HepG2 (cell line): ENCODE measurements around the gene MTARC1. TPM values are rescaled to one million over a fixed set of nuclear protein-coding genes. Genes with fewer than 3 reads are reported as not detected.

Experiments used
- ADNP ChIP-seq: sonication (generic); formaldehyde crosslinking; IDR thresholded peaks from 2 replicates; pipeline ENCODE4 v1.4.0; 2020; ENCODE audit warnings: missing genetic modification reagents
- CBX5 ChIP-seq: sonication (generic); formaldehyde crosslinking; IDR thresholded peaks from 2 replicates; pipeline ENCODE4 v1.4.0; 2020; ENCODE audit warnings: missing genetic modification reagents, borderline replicate concordance
- DNMT3B ChIP-seq: conservative IDR thresholded peaks from 2 replicates; pipeline ENCODE4 v1.6.1; 2016; ENCODE audit warnings: missing biosample characterization, control low read depth
- HNRNPL ChIP-seq: fragments of 200-400 bp; formaldehyde crosslinking; IDR thresholded peaks from 2 replicates; pipeline ENCODE4 v1.6.1; 2017; ENCODE audit warnings: mild to moderate bottlenecking, low read depth, low read length
- MAFF ChIP-seq: IDR thresholded peaks from 2 replicates; pipeline ENCODE4 v1.6.1; 2011; ENCODE audit warnings: low read depth, low read length, improper control_type of control experiment
- MIXL1 ChIP-seq: IDR thresholded peaks from 2 replicates; pipeline ENCODE4 v1.6.1; 2016
- NCOR1 ChIP-seq: fragments of 200-600 bp; sonication (generic); IDR thresholded peaks from 2 replicates; pipeline ENCODE4 v1.7.0; 2017; ENCODE audit warnings: antibody characterized with exemption, low read length, borderline replicate concordance
- NKX3-1 ChIP-seq: sonication (generic); formaldehyde crosslinking; IDR thresholded peaks from 2 replicates; pipeline ENCODE4 v1.5.0; 2020; ENCODE audit warnings: missing genetic modification reagents
- RBM39 ChIP-seq: fragments of 200-400 bp; formaldehyde crosslinking; IDR thresholded peaks from one replicate; pipeline ENCODE4 v1.6.1; 2018; ENCODE audit warnings: antibody characterized with exemption, mild to moderate bottlenecking, low read depth, low read length; ENCODE audit not compliant: poor library complexity, severe bottlenecking
- RXRB ChIP-seq: IDR thresholded peaks from 2 replicates; pipeline ENCODE4 v1.6.1; 2016; ENCODE audit warnings: borderline replicate concordance, missing genetic modification reagents, missing compliant biosample characterization
- SRSF1 ChIP-seq: fragments of 200-400 bp; formaldehyde crosslinking; optimal IDR thresholded peaks from 2 replicates; pipeline ENCODE3; 2017; ENCODE audit warnings: mild to moderate bottlenecking, low read depth, low read length, moderate library complexity
- ZNF180 ChIP-seq: sonication (generic); formaldehyde crosslinking; IDR thresholded peaks from 2 replicates; pipeline ENCODE4 v1.4.0; 2020; ENCODE audit warnings: low read depth, missing genetic modification reagents, borderline replicate concordance
- ZNF292 ChIP-seq: sonication (generic); formaldehyde crosslinking; IDR thresholded peaks from 2 replicates; pipeline ENCODE4 v1.8.1; 2022; ENCODE audit warnings: mild to moderate bottlenecking, low read depth, missing genetic modification reagents, borderline replicate concordance
- ZNF331 ChIP-seq: sonication (generic); formaldehyde crosslinking; IDR thresholded peaks from 2 replicates; pipeline ENCODE4 v1.4.0; 2020; ENCODE audit warnings: missing genetic modification reagents
- ZNF570 ChIP-seq: sonication (generic); formaldehyde crosslinking; IDR thresholded peaks from 2 replicates; pipeline ENCODE4 v1.4.0; 2020; ENCODE audit warnings: mild to moderate bottlenecking, missing genetic modification reagents, borderline replicate concordance
- ZNF761 ChIP-seq: sonication (generic); formaldehyde crosslinking; conservative IDR thresholded peaks from 2 replicates; pipeline ENCODE4 v1.4.0; 2020; ENCODE audit warnings: mild to moderate bottlenecking, missing genetic modification reagents
- ZNF891 ChIP-seq: sonication (generic); formaldehyde crosslinking; IDR thresholded peaks from 2 replicates; pipeline ENCODE4 v1.5.0; 2020; ENCODE audit warnings: mild to moderate bottlenecking, missing genetic modification reagents
- polyA plus RNA-seq, 8 experiments: library from polyadenylated mRNA; depleted of rRNA in 3 of 8; stranded (reverse) in 7 of 8; unstranded in 1 of 8; fragments of >200 nt; fragmentation: Illumina TruSeq in 4 of 8; extraction: Trizol in 4 of 8; gene quantifications; 2 replicates each; pipeline versions ENCODE4 v1.2.1 to v1.2.3, GENCODE V29; 2011 to 2016; ENCODE audit warnings: low read depth in 4 of 8, missing spikeins in 1 of 8, mixed read lengths in 1 of 8; ENCODE audit not compliant: insufficient read depth in 1 of 8
- total RNA-seq, 5 experiments: library from RNA; depleted of rRNA; stranded (reverse); fragments of >200 nt; fragmentation: Illumina TruSeq; extraction: Trizol; gene quantifications; 2 replicates each; pipeline ENCODE4 v1.2.3, GENCODE V29; 2016; ENCODE audit warnings: low read depth in 1 of 5
- TF ChIP-seq, protein P1 (sequence below): sonication (generic); formaldehyde crosslinking; IDR thresholded peaks from 2 replicates; pipeline ENCODE4 v1.4.0; 2020; ENCODE audit warnings: missing genetic modification reagents
- TF ChIP-seq, protein P2 (sequence below): sonication (generic); formaldehyde crosslinking; IDR thresholded peaks from 2 replicates; pipeline ENCODE4 v1.9.0; 2022; ENCODE audit warnings: missing genetic modification reagents, mild to moderate bottlenecking, borderline replicate concordance
- TF ChIP-seq, protein P3 (sequence below): sonication (generic); formaldehyde crosslinking; conservative IDR thresholded peaks from 2 replicates; pipeline ENCODE4 v1.4.0; 2020; ENCODE audit warnings: missing genetic modification reagents
- TF ChIP-seq, protein P4 (sequence below): sonication (generic); formaldehyde crosslinking; IDR thresholded peaks from 2 replicates; pipeline ENCODE4 v1.4.0; 2020; ENCODE audit warnings: missing genetic modification reagents, borderline replicate concordance

Gene MTARC1
- total and polyA plus RNA-seq, 2 of the 13 experiments (the other 11 are each of a cell fraction or from before 2014, with no cell fraction given) = 19.4 to 106 TPM

DNA sequence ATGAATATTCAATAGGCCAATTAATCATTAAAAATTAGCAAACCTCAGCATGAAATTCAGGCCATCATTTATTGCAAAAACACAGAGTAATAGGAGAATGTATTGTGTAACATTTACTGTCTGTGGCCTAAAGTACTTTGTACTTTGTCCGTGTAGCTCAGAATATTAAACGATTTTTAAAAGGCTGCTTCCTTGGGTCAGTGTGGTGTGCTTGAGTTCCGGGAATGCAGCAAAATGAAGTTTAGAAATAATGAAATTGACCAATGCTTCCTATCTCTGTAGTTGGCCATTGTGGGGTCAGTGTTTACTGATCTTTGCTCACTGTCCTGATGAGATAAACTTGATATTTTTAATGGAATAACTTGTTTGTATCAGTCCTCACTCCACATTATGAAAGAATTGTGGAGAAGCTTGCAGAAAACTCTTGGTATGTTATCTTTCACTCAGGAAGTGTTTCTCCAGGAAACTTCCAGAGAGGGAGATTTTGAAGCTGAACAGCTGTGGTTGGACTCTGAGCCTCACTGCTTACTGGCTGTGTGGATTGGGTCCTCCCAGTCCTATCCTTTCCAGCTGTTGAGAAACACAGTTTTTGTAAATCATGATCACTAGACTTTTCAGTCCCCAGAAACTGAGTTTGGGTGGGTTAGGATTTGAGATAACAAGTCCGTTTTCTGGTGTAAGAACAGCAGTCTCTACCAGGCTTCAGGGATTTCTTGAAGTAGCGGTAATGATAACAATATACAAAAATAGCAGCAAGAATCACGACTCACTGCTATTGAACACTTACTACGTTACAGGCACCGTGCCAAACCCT lies 19.2 kb upstream of the MTARC1 start (continued):
- TF ChIP-seq, protein P1, sequence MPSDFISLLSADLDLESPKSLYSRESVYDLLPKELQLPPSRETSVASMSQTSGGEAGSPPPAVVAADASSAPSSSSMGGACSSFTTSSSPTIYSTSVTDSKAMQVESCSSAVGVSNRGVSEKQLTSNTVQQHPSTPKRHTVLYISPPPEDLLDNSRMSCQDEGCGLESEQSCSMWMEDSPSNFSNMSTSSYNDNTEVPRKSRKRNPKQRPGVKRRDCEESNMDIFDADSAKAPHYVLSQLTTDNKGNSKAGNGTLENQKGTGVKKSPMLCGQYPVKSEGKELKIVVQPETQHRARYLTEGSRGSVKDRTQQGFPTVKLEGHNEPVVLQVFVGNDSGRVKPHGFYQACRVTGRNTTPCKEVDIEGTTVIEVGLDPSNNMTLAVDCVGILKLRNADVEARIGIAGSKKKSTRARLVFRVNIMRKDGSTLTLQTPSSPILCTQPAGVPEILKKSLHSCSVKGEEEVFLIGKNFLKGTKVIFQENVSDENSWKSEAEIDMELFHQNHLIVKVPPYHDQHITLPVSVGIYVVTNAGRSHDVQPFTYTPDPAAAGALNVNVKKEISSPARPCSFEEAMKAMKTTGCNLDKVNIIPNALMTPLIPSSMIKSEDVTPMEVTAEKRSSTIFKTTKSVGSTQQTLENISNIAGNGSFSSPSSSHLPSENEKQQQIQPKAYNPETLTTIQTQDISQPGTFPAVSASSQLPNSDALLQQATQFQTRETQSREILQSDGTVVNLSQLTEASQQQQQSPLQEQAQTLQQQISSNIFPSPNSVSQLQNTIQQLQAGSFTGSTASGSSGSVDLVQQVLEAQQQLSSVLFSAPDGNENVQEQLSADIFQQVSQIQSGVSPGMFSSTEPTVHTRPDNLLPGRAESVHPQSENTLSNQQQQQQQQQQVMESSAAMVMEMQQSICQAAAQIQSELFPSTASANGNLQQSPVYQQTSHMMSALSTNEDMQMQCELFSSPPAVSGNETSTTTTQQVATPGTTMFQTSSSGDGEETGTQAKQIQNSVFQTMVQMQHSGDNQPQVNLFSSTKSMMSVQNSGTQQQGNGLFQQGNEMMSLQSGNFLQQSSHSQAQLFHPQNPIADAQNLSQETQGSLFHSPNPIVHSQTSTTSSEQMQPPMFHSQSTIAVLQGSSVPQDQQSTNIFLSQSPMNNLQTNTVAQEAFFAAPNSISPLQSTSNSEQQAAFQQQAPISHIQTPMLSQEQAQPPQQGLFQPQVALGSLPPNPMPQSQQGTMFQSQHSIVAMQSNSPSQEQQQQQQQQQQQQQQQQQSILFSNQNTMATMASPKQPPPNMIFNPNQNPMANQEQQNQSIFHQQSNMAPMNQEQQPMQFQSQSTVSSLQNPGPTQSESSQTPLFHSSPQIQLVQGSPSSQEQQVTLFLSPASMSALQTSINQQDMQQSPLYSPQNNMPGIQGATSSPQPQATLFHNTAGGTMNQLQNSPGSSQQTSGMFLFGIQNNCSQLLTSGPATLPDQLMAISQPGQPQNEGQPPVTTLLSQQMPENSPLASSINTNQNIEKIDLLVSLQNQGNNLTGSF = no peak
- TF ChIP-seq ZNF570 (CRISPR knock-in tag) = no peak
- no peak for TF ChIP-seq ZNF180
- no peak for TF ChIP-seq RBM39
- TF ChIP-seq NCOR1 = peak; percentile 94
- peak; percentile 81 for TF ChIP-seq MAFF
- 0 out of 2 replicates have a peak, but pooled peaks have one; percentile 67 for TF ChIP-seq MIXL1 (CRISPR knock-in tag)
- TF ChIP-seq, protein P2, sequence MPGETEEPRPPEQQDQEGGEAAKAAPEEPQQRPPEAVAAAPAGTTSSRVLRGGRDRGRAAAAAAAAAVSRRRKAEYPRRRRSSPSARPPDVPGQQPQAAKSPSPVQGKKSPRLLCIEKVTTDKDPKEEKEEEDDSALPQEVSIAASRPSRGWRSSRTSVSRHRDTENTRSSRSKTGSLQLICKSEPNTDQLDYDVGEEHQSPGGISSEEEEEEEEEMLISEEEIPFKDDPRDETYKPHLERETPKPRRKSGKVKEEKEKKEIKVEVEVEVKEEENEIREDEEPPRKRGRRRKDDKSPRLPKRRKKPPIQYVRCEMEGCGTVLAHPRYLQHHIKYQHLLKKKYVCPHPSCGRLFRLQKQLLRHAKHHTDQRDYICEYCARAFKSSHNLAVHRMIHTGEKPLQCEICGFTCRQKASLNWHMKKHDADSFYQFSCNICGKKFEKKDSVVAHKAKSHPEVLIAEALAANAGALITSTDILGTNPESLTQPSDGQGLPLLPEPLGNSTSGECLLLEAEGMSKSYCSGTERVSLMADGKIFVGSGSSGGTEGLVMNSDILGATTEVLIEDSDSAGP (CRISPR knock-in tag) = no peak
- TF ChIP-seq ZNF891 = no peak
- TF ChIP-seq HNRNPL = no peak
- TF ChIP-seq, protein P3, sequence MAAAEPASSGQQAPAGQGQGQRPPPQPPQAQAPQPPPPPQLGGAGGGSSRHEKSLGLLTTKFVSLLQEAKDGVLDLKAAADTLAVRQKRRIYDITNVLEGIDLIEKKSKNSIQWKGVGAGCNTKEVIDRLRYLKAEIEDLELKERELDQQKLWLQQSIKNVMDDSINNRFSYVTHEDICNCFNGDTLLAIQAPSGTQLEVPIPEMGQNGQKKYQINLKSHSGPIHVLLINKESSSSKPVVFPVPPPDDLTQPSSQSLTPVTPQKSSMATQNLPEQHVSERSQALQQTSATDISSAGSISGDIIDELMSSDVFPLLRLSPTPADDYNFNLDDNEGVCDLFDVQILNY (CRISPR knock-in tag) = no peak
- TF ChIP-seq, protein P4, sequence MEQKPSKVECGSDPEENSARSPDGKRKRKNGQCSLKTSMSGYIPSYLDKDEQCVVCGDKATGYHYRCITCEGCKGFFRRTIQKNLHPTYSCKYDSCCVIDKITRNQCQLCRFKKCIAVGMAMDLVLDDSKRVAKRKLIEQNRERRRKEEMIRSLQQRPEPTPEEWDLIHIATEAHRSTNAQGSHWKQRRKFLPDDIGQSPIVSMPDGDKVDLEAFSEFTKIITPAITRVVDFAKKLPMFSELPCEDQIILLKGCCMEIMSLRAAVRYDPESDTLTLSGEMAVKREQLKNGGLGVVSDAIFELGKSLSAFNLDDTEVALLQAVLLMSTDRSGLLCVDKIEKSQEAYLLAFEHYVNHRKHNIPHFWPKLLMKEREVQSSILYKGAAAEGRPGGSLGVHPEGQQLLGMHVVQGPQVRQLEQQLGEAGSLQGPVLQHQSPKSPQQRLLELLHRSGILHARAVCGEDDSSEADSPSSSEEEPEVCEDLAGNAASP (CRISPR knock-in tag) = peak; percentile 27; the same call in 1 of the 2 replicates
- no peak for TF ChIP-seq CBX5 (CRISPR knock-in tag)
- TF ChIP-seq NKX3-1 (CRISPR knock-in tag) = no peak
- no peak for TF ChIP-seq SRSF1
- TF ChIP-seq DNMT3B = no peak
- no peak; the same call in 1 of the 2 replicates for TF ChIP-seq ZNF331 (CRISPR knock-in tag)
- no peak for TF ChIP-seq ZNF761 (CRISPR knock-in tag)
- peak; percentile 66; the same call in 1 of the 2 replicates for TF ChIP-seq RXRB (CRISPR knock-in tag)
- TF ChIP-seq ADNP = no peak
- no peak for TF ChIP-seq ZNF292 (CRISPR knock-in tag)
